ENCODE data around the gene SMURF2.

DNA sequence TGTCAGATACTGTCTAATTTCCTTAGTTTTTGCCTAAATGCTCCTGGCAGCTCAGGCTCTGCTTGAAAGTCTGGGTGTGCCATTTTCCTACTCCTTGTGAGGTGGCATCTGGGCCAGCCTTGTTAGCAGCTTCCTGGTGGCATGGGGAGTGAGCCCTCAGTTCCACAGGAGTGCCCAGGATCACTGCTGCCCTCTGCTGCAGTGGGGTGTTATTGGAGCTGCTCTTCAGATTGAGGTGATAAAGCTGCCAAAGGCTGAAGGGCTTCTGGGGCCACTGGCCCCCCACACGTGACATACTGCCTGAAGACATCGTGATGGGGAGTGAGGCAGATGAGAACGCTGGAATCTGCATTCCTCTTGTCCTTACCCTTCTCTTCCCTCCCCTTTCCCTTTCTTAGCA is 127.9 kb downstream of the SMURF2 start:
- no peak for TF ChIP-seq BHLHE40 (IDR thresholded peaks at IDR 0.05; ENCODE audit: borderline replicate concordance)
- TF ChIP-seq FOXA1 (IDR thresholded peaks at IDR 0.05) = no peak
- TF ChIP-seq ELF4 (IDR thresholded peaks at IDR 0.05) = no peak
- no peak for TF ChIP-seq FOXM1 (IDR thresholded peaks at IDR 0.05; ENCODE audit: borderline replicate concordance)
- TF ChIP-seq FOXK2 (IDR thresholded peaks at IDR 0.05) = no peak
- no peak for TF ChIP-seq NFRKB (IDR thresholded peaks at IDR 0.05)
- no peak for TF ChIP-seq TARDBP (IDR thresholded peaks at IDR 0.05)
- TF ChIP-seq, protein P1, sequence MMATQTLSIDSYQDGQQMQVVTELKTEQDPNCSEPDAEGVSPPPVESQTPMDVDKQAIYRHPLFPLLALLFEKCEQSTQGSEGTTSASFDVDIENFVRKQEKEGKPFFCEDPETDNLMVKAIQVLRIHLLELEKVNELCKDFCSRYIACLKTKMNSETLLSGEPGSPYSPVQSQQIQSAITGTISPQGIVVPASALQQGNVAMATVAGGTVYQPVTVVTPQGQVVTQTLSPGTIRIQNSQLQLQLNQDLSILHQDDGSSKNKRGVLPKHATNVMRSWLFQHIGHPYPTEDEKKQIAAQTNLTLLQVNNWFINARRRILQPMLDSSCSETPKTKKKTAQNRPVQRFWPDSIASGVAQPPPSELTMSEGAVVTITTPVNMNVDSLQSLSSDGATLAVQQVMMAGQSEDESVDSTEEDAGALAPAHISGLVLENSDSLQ (IDR thresholded peaks at IDR 0.05) = no peak
- no peak for TF ChIP-seq ARNT (IDR thresholded peaks at IDR 0.05)
- TF ChIP-seq SUZ12 (IDR thresholded peaks at IDR 0.05) = no peak
- no peak for TF ChIP-seq CTBP1 (IDR thresholded peaks at IDR 0.05; ENCODE audit: borderline replicate concordance)
- TF ChIP-seq SP1 (IDR thresholded peaks at IDR 0.05) = no peak
